ENCODE data around the gene CPT1A.

Gene CPT1A

GRCh38 chr11:68798221-68798813, 43.4 kb downstream of the CPT1A start:
- DNase-seq (ENCODE audit: low read depth), result peak; percentile 50

GRCh38 chr11:68796801-68797200, 44.9 kb downstream of the CPT1A start:
- no peak for DNase-seq (ENCODE audit: low read depth)

DNA sequence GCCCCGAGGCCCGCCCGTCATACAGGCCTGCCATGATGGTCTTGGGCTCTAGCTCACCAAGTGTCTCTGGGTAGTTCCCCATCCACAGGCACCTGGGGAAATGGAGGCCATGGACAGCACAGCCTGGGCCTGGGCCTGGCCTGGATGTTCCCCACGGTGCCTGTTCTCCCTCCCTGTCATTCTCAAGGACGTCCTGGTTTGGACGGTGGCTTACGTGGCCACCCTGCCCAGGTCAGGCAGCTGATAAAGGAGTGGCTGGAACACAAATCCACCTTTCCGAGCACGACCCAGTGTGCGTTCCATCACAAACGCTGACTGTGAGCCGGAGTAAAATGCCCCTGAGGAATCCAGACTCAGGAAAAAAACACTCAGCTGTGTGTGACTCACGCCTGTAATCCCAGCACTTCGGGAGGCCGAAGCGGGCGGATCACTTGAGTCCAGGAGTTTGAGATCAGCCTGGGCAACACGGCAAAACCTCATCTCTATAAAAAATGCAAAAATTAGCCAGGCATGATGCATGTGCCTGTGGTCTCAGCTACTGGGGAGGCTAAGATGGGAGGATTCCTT, 49.2 kb downstream of the CPT1A start:
- no peak for DNase-seq (ENCODE audit: low read depth)

DNA sequence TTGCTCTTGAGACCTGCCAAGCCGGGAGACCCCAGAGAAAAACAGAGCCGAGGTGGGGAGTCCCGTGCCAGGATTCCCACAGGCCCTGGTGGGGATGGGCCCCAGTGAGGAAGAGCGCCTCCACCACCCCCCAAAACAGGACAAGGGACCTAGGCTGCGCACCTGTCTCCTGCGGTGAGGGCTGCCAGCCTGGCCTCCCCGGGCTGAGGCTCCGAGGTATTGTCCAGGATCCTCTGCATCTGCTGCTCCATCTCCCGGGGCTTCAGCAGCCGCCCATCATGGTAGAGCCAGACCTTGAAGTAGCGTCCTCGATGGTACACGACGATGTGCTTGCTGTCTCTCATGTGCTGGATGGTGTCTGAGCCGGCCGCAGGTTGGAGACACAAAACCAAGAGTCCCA, 57.1 kb downstream of the CPT1A start:
- no peak for DNase-seq (ENCODE audit: low read depth)

DNA sequence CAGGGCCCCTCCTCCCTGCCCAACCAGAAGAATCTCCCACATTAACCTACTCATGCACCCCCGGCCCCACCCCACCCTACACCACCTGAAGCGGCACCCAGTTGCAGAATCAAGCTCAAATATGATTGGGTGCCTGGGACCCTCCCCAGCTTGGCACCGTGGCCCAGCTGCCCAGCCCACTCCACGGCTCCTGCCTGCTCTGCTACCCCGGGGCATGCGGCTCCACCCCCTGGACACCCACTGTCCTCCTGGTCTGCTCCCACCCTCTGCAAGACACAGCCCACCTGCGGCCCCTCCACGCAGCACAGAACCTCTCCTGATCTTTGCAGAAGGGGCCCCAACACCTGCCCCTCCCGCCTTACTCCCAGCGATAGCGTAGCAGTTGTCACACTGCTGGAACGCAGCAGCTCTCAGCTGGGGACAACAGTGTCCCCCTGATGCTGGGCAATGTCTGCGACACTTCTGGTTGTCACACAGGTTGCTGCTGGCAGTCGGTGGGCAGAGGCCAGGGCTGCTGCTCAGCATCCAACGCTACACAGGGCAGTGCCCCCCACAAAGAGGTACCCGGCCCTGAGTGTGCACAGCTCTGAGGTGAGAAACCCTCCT, 58.4 kb downstream of the CPT1A start:
- DNase-seq (ENCODE audit: low read depth), result no peak

GRCh38 chr11:68782711-68783110, 59.0 kb downstream of the CPT1A start:
- no peak for DNase-seq (ENCODE audit: low read depth)

- no peak for DNase-seq (ENCODE audit: low read depth)
Observed at GRCh38 chr11:68780829-68781228, 60.9 kb downstream of the CPT1A start.

DNA sequence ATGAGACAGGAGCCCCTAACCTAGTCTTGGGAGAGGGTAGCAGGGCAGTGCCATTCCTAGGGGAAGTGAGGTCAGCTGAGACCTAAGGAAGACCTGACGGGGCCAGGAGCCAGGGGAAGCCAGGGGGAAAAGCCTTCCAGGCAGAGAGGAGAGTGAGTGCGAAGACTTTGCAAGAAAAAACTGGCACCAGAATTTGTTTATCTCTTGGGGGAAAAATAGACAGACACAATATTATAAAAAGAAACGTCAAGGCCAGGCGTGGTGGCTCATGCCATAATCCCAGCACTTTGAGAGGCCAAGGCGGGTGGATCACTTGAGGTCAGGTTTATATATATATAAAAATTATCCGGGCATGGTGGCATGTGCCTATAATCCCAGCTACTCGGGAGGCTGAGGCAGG, 63.5 kb downstream of the CPT1A start:
- no peak for DNase-seq (ENCODE audit: low read depth)

DNA sequence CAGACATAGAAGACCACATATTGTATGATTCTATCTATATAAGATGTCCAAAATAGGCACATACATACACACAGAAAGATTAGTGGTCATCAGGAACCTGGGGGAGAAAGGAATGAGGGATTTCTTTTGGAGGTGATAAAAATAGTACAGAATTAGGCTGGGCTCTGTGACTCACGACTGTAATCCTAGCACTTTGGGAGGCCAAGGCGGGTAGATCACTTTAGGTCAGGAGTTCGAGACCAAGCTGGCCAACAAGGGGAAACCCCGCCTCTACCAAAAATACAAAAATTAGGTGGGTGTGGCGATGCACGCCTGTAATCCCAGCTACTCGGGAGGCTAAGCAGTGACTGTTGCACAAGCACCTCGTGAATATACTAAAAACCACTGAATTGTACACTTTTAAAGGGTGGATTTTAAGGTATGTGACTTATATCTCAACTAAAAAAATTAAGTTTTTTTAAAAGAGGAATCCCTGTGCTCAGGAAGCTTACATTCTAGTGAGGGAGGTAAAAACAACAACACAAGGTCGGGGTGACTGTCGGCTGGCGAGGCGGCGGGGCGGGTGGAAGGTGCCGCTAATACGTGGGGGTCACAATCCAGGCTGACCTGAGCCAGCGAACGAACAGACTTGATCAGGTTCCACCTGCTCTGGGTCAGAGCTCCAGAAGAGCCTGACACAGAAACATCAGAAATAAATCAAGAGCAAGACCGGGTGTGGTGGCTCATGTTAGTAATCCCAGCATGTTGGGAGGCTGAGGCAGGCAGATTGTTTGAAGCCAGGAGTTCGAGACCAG, 65.1 kb downstream of the CPT1A start:
- no peak for DNase-seq (ENCODE audit: low read depth)

- no peak for DNase-seq (ENCODE audit: low read depth)
Observed at GRCh38 chr11:68775951-68776388, 65.7 kb downstream of the CPT1A start.

- no peak for DNase-seq (ENCODE audit: low read depth)
Observed at GRCh38 chr11:68774194-68774585, 67.5 kb downstream of the CPT1A start.

GRCh38 chr11:68773521-68774193, 68.1 kb downstream of the CPT1A start:
- DNase-seq (ENCODE audit: low read depth), result no peak

GRCh38 chr11:68772936-68773335, 68.8 kb downstream of the CPT1A start:
- no peak for DNase-seq (ENCODE audit: low read depth)

- DNase-seq (ENCODE audit: low read depth), result no peak
Observed at GRCh38 chr11:68770781-68771180, 70.9 kb downstream of the CPT1A start.

DNA sequence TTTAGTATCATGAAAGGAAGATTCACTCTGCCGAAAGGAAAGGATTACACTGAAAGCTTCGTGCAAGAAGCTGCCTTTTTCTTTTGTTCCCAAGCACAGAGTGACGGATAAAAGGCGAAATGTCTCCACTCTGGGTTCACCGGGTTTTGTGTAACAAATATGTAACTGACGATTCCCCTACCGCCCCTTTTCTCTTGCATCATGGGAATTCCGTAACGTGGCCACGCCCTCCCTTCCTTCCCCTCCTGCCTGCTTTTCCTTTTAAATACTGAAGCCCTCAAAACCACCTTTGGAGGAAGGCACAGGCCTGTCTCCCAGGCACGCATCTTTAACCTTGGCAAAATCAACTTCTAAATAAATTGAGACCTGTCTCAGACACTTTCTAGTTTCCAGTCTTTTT, 74.0 kb downstream of the CPT1A start:
- no peak for DNase-seq (ENCODE audit: low read depth)

DNA sequence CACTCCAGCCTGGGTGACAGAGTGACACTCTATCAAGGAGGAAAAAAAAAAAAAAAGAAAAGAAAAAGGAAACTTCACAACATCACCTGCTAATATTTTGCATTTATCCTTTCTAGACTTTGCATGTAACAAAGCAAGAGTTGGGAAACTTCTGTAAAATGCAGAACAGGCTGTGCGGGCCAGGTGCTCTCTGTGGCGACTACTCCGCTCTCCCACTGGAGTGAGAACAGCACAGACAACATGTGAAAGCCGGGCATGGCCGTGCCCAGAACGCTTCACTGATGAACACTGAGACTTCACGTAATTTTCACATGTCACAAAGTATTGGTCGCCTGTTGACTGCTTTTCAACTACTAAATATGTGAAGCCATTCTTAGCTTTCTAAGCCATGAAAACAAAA, 74.9 kb downstream of the CPT1A start:
- no peak for DNase-seq (ENCODE audit: low read depth)

GRCh38 chr11:68764746-68765145, 77.0 kb downstream of the CPT1A start:
- DNase-seq (ENCODE audit: low read depth), result no peak

GRCh38 chr11:68763926-68764657, 77.6 kb downstream of the CPT1A start:
- no peak for DNase-seq (ENCODE audit: low read depth)

- no peak for DNase-seq (ENCODE audit: low read depth)
Observed at GRCh38 chr11:68763181-68763721, 78.5 kb downstream of the CPT1A start.

DNA sequence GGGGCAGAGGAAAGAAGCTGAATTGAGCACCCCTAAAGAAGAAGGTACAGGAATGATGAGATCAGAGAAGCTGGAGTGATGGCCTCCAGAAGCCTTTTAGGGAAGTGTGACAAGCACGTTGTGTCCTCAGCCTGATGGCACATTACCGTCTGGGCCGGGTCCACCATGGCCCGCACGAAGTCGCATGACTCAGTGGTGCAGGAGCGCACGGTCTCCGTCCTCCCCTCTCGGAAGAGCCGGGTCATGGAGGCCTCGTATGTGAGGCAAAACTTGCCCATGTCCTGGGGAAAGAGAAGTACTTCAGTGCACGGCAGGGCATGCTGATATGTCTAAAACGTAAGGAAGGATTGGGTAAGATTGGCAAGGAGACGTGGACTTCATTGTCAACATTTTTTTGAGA, 79.2 kb downstream of the CPT1A start:
- DNase-seq (ENCODE audit: low read depth), result no peak

GRCh38 chr11:68761801-68762200, 79.9 kb downstream of the CPT1A start:
- no peak for DNase-seq (ENCODE audit: low read depth)

DNA sequence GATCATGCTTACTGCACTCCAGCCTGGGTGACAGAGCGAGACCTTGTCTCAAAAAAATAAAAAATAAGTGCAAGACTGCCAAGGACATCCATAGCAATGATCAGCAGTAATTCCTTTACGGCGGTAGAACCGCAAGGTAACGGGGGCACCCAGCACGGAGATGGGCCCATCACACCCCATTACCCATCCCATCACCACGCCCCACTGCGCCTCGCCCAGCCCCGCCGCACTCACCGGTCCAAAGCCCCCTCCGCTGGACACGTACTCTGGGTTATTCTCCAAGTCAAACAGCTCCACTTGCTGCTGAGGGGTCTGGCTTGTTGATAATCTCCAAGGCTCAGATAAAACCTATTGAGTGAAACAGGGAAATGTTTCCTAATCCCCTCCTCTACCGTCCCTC, 81.7 kb downstream of the CPT1A start:
- no peak for DNase-seq (ENCODE audit: low read depth)
